ENCODE results near the gene ILDR1.

GRCh38 chr3:122001892-122002291 lies 20.2 kb downstream of the ILDR1 start:
- no peak for TF ChIP-seq POLR2A (IDR thresholded peaks at IDR 0.05; ENCODE audit: extremely low read depth, insufficient read length)
- TF ChIP-seq CTCF (IDR thresholded peaks at IDR 0.05; ENCODE audit: low read depth, low read length): no peak
- TF ChIP-seq MAX (IDR thresholded peaks at IDR 0.05; ENCODE audit: low read depth, low read length): no peak
- no peak for TF ChIP-seq MYC (IDR thresholded peaks at IDR 0.05; ENCODE audit: low read depth, low read length)

Data from NB4 (cell line).